DOHH2 (cell line): ENCODE measurements around the gene APBA3.
A peak's percentile ranks its signal among the peaks of the same experiment; 100 is the strongest.

ENCODE experiments used
- H3F3A ChIP-seq: fragments of 200-600 bp; sonication (generic), shearing (Covaris generic); 2 replicates; pipeline ENCODE4 v1.6.0; 2016; ENCODE audit warnings: antibody characterized with exemption, mild to moderate bottlenecking; ENCODE audit not compliant: control insufficient read depth, insufficient read depth
- H3K27ac ChIP-seq: fragments of 200-600 bp; sonication (generic); 2 replicates; pipeline ENCODE4 v1.5.1; 2014; ENCODE audit warnings: low read depth, mild to moderate bottlenecking, low read length, moderate library complexity
- H3K27me3 ChIP-seq: fragments of 200-600 bp; sonication (generic); 2 replicates; pipeline ENCODE4 v1.6.1; 2014; ENCODE audit warnings: mild to moderate bottlenecking, low read length, mixed read lengths; ENCODE audit not compliant: control insufficient read depth
- H3K36me3 ChIP-seq: fragments of 200-600 bp; sonication (generic); 2 replicates; pipeline ENCODE4 v1.6.1; 2014; ENCODE audit warnings: mild to moderate bottlenecking, low read length, moderate library complexity, mixed read lengths; ENCODE audit not compliant: control insufficient read depth
- H3K4me1 ChIP-seq: fragments of 200-600 bp; sonication (generic); 2 replicates; pipeline ENCODE4 v1.6.1; 2014; ENCODE audit warnings: mild to moderate bottlenecking, low read length, mixed read lengths; ENCODE audit not compliant: control insufficient read depth
- H3K4me2 ChIP-seq: fragments of 200-600 bp; sonication (generic); 2 replicates; pipeline ENCODE4 v1.6.0; 2014; ENCODE audit warnings: mild to moderate bottlenecking, low read length, moderate library complexity
- H3K4me3 ChIP-seq: fragments of 200-600 bp; sonication (generic); 2 replicates; pipeline ENCODE4 v1.5.1; 2014; ENCODE audit warnings: mild to moderate bottlenecking, low read length, mixed read lengths
- H3K79me2 ChIP-seq: fragments of 200-600 bp; sonication (generic); 2 replicates; pipeline ENCODE4 v1.6.1; 2014; ENCODE audit warnings: mild to moderate bottlenecking, low read length, mixed read lengths; ENCODE audit not compliant: control insufficient read depth
- H3K9me2 ChIP-seq: fragments of 200-600 bp; sonication (generic); replicated peaks from 2 replicates; pipeline ENCODE4 v1.6.1; 2014; ENCODE audit warnings: mild to moderate bottlenecking, low read length, mixed read lengths; ENCODE audit not compliant: control insufficient read depth
- H3K9me3 ChIP-seq: fragments of 200-600 bp; sonication (generic); 2 replicates; pipeline ENCODE4 v1.6.1; 2014; ENCODE audit warnings: antibody characterized with exemption, low read length, mixed read lengths; ENCODE audit not compliant: control insufficient read depth, insufficient read depth
- H4K20me1 ChIP-seq: fragments of 200-600 bp; sonication (generic); 2 replicates; pipeline ENCODE4 v1.6.0; 2014; ENCODE audit warnings: low read depth, mild to moderate bottlenecking, antibody characterized with exemption, low read length, moderate library complexity; ENCODE audit not compliant: control insufficient read depth, insufficient read depth
- EZH2phosphoT487 ChIP-seq: fragments of 200-600 bp; sonication (generic); IDR thresholded peaks from 2 replicates; pipeline ENCODE4 v1.6.1; 2017; ENCODE audit warnings: borderline replicate concordance, mild to moderate bottlenecking, antibody characterized with exemption, low read length, moderate library complexity, mixed read lengths
- TF ChIP-seq, protein P1 (sequence below): fragments of 200-600 bp; sonication (generic); IDR thresholded peaks from one replicate; pipeline ENCODE4 v1.5.1; 2014; ENCODE audit warnings: antibody characterized with exemption, mild to moderate bottlenecking, low read depth, low read length; ENCODE audit not compliant: poor library complexity, severe bottlenecking

Gene APBA3

DNA sequence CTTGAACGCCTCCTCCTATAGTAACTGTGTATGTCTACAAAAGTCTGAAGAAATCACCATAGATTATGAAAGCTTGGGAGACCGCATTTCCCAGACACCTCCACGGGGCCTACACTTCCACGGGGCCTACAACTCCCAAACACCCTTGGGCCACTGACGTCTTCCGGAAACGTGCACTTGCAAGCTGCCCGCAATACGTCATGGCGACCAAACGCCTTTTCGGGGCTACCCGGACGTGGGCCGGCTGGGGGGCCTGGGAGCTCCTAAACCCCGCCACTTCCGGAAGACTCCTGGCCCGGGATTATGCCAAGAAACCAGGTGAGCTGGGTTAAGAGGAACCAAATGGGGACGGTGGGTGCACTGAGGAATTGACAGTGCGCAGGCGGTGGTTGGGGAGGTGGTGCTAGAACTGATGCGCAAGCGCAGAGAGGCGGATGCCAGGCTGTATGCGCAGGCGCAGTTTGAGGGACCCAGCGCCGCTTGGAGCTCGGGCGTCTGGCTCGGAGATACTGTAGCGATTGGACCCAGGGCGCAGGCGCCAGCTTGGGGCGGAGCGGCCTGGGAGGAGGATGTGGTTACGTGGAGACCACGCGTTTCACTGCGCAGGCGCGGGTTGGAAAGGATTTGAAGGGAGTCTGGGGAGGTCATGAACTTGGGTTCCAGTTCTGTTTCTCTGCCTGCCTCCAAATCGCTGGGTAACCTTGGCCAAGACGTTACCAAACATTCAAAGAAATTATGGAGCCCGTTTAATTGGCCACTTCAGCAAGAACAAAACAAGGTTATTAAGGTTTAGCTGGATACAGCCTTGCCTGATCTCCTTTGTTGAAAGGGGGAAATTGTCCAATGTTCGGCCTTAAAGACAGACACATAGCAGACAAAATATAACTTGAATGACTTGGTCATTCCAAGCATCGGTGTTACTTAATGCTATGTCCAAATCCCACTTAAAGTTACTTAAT is 1.3 kb upstream of the APBA3 start, which contains the start of gene MRPL54:
MRPL54 (plus strand) TSS at position 182 of the 959 bp plus-strand sequence; CDS start at position 201, 19 bp downstream.
- TF ChIP-seq, protein P1, sequence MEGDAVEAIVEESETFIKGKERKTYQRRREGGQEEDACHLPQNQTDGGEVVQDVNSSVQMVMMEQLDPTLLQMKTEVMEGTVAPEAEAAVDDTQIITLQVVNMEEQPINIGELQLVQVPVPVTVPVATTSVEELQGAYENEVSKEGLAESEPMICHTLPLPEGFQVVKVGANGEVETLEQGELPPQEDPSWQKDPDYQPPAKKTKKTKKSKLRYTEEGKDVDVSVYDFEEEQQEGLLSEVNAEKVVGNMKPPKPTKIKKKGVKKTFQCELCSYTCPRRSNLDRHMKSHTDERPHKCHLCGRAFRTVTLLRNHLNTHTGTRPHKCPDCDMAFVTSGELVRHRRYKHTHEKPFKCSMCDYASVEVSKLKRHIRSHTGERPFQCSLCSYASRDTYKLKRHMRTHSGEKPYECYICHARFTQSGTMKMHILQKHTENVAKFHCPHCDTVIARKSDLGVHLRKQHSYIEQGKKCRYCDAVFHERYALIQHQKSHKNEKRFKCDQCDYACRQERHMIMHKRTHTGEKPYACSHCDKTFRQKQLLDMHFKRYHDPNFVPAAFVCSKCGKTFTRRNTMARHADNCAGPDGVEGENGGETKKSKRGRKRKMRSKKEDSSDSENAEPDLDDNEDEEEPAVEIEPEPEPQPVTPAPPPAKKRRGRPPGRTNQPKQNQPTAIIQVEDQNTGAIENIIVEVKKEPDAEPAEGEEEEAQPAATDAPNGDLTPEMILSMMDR: no peak
- TF ChIP-seq EZH2phosphoT487: no peak
- peaks cover 13% of the 10 kb centered on the region for H3K4me1 ChIP-seq
- H3K79me2 ChIP-seq: peaks cover 39% of the 10 kb centered on the region
- peak within 1 kb of the TSS; percentile 83 for H3K4me2 ChIP-seq
- H3K27me3 ChIP-seq: no peaks in the 10 kb centered on the region
- no peaks in the 10 kb centered on the region for H4K20me1 ChIP-seq
- peaks cover 7% of the 10 kb centered on the region for H3F3A ChIP-seq
- H3K9me3 ChIP-seq: no peaks in the 10 kb centered on the region
- H3K4me3 ChIP-seq: peak within 1 kb of the TSS; percentile 96
- H3K36me3 ChIP-seq: peaks cover 30% of the 10 kb centered on the region
- no peaks in the 10 kb centered on the region for H3K9me2 ChIP-seq
- peak within 1 kb of the TSS; percentile 82 for H3K27ac ChIP-seq

DNA sequence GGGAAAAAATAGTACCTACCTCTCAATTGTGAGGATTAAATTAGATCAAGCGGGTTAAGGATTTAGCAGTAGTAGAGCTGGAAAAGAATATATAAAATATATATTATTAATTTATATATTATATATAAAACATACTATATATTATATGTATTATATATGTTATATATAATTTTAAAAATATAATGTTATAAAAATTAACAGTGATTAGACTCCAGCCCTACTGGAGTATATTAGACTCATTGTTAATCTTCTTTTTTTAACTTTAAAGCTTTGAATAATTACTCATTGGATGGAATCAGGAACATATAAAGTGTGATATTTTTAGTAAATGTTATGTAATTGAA is 610 bp upstream of the APBA3 start:
- Histone ChIP-seq H3K9me3 (no peaks in the 10 kb centered on the region), H3K4me3 (peak overlapping the region; percentile 96), H3K4me2 (peak overlapping the region; percentile 83), H3K79me2 (peaks cover 39% of the 10 kb centered on the region), H3K27ac (peak overlapping the region; percentile 82), H3K9me2 (no peaks in the 10 kb centered on the region), H4K20me1 (no peaks in the 10 kb centered on the region), H3K27me3 (no peaks in the 10 kb centered on the region), H3F3A (peaks cover 7% of the 10 kb centered on the region), H3K4me1 (peaks cover 13% of the 10 kb centered on the region), H3K36me3 (peaks cover 25% of the 10 kb centered on the region)
- no peak for TF ChIP-seq EZH2phosphoT487
- TF ChIP-seq, protein P1: no peak

DNA sequence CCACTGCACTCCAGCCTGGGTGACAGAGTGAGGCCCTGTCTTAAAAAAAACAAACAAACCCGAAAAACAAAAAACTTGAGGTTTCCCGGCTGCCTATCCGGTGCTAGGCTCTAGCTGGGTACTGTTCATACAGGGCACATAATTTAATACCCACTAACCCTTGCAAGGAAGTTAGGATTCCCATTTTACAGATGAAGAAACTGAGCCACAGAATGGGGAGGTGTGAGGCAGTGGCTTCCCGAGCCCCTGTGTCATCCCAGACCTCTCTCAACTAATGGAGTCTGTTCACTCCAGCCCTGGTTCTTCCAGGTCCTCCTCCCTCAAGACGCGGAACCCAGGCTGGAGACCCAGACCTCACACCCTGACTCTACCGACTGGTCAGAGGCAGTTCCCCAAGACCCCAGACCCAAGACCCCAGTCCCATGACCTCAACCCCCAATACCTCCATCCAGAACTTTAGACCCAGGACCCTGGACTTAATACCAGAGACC is 576 bp downstream of the APBA3 start:
- TF ChIP-seq, protein P1: no peak
- no peak for TF ChIP-seq EZH2phosphoT487

More for the DNA sequence above, 576 bp downstream of the APBA3 start:
- Histone ChIP-seq H3K4me1 (peaks cover 13% of the 10 kb centered on the region), H3K27me3 (no peaks in the 10 kb centered on the region), H3K36me3 (peaks cover 20% of the 10 kb centered on the region), H3K4me2 (peak overlapping the region; percentile 83), H3F3A (peaks cover 7% of the 10 kb centered on the region), H3K79me2 (peaks cover 39% of the 10 kb centered on the region), H3K4me3 (peak overlapping the region; percentile 96), H4K20me1 (no peaks in the 10 kb centered on the region), H3K27ac (peak overlapping the region; percentile 53; the same call in 1 of the 2 replicates), H3K9me3 (no peaks in the 10 kb centered on the region), H3K9me2 (no peaks in the 10 kb centered on the region)
